ENCODE data around the gene PIP4K2C.

DNA sequence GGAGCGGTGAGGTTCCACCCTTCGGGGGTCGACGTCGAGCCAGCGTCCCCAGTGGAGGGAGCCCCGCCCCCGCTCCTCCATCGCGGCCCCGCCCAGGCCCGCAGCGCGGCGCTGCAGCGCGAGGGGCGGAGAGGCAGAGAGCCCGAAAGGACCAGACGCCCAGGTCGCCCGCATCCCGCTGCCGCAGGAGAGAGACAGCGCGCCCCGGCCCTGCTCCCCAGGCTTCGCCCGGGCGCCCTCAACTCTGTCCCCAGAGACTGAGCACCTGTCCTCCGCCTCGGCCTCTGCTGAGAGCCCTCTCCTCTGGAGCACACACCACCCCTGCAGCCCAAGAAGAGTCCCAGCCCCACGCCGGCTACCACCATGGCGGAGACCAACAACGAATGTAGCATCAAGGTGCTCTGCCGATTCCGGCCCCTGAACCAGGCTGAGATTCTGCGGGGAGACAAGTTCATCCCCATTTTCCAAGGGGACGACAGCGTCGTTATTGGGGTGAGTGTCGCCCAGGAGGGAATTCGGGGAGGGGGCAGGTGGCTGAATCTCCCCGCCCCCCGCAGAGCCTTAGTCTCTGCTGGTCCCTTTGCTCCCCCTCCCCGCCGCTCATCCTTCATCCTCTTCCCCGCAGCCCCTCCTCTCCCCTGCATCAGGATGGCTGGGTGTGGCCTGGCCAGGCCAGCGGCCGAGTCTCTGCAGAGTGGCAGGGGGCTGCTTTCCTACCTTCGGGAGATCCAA, 40.9 kb upstream of the PIP4K2C start, which contains the start of gene KIF5A:
- TF ChIP-seq POLR2A (IDR thresholded peaks at IDR 0.05; ENCODE audit: low read depth, low read length) (no peak), MAFK (IDR thresholded peaks at IDR 0.05; ENCODE audit: low read depth, low read length) (no peak), FOS (IDR thresholded peaks at IDR 0.05; ENCODE audit: low read depth, low read length) (no peak), CEBPB (IDR thresholded peaks at IDR 0.05; ENCODE audit: low read depth, low read length) (no peak), MXI1 (IDR thresholded peaks at IDR 0.05; ENCODE audit: borderline replicate concordance, low read depth, low read length) (no peak), RAD21 (IDR thresholded peaks at IDR 0.05; ENCODE audit: low read length) (no peak)
- TF ChIP-seq, protein P1, sequence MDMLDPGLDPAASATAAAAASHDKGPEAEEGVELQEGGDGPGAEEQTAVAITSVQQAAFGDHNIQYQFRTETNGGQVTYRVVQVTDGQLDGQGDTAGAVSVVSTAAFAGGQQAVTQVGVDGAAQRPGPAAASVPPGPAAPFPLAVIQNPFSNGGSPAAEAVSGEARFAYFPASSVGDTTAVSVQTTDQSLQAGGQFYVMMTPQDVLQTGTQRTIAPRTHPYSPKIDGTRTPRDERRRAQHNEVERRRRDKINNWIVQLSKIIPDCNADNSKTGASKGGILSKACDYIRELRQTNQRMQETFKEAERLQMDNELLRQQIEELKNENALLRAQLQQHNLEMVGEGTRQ (IDR thresholded peaks at IDR 0.05; ENCODE audit: low read depth, low read length), result no peak
- TF ChIP-seq, protein P2, sequence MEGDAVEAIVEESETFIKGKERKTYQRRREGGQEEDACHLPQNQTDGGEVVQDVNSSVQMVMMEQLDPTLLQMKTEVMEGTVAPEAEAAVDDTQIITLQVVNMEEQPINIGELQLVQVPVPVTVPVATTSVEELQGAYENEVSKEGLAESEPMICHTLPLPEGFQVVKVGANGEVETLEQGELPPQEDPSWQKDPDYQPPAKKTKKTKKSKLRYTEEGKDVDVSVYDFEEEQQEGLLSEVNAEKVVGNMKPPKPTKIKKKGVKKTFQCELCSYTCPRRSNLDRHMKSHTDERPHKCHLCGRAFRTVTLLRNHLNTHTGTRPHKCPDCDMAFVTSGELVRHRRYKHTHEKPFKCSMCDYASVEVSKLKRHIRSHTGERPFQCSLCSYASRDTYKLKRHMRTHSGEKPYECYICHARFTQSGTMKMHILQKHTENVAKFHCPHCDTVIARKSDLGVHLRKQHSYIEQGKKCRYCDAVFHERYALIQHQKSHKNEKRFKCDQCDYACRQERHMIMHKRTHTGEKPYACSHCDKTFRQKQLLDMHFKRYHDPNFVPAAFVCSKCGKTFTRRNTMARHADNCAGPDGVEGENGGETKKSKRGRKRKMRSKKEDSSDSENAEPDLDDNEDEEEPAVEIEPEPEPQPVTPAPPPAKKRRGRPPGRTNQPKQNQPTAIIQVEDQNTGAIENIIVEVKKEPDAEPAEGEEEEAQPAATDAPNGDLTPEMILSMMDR (conservative IDR thresholded peaks at IDR 0.05; ENCODE audit: low read depth, low read length), result no peak

All from IMR-90 (cell line).